Cardiac muscle cell (in vitro differentiated cells and primary cell): ENCODE results near the gene GZMA. TPM values are rescaled to one million over a fixed set of nuclear protein-coding genes. Genes with fewer than 3 reads are reported as not detected.
"Not testable (repeated sequence)": the region's sequence is repeated elsewhere in the genome, so short reads cannot be mapped to it uniquely, and the experiment has no call there.

Source experiments
- DNase-seq, 2 donors: peaks; one replicate each; pipeline versions ENCODE4 v3.0.0 to v3.0.0-alpha.2; 2010 to 2017; ENCODE audit warnings: low read depth in 1 of 2, low spot score in 1 of 2
- H3K27ac ChIP-seq: fragments of 200-600 bp; sonication (generic); 2 replicates; pipeline ENCODE4 v1.5.1; 2016
- H3K27me3 ChIP-seq: fragments of 200-600 bp; sonication (generic); 2 replicates; pipeline ENCODE4 v1.6.0; 2016; ENCODE audit warnings: control low read depth
- H3K36me3 ChIP-seq: fragments of 200-600 bp; sonication (generic); 2 replicates; pipeline ENCODE4 v1.5.1; 2016; ENCODE audit warnings: control low read depth
- H3K4me1 ChIP-seq: fragments of 200-600 bp; sonication (generic); 2 replicates; pipeline ENCODE4 v1.8.1; 2017; ENCODE audit warnings: low read depth, mild to moderate bottlenecking, mixed run types
- H3K4me3 ChIP-seq: fragments of 200-600 bp; sonication (generic); 2 replicates; pipeline ENCODE4 v1.5.1; 2016; ENCODE audit warnings: mild to moderate bottlenecking
- H3K9me3 ChIP-seq: fragments of 200-600 bp; sonication (generic); 2 replicates; pipeline ENCODE4 v1.5.1; 2017; ENCODE audit warnings: low read depth, mild to moderate bottlenecking, control low read depth
- CTCF ChIP-seq: IDR thresholded peaks from 2 replicates; pipeline ENCODE4 v1.5.1; 2012; ENCODE audit warnings: low read depth, mild to moderate bottlenecking, low read length
- polyA plus RNA-seq: library from polyadenylated mRNA; unstranded; fragments of >200 nt; fragmentation: Nextera tagmentation; extraction: Ambion mirVana; gene quantifications from 2 replicates; pipeline ENCODE4 v1.2.1, GENCODE V29; 2016
- total RNA-seq: library from RNA; depleted of rRNA; stranded (reverse); fragments of >200 nt; gene quantifications from 2 replicates; pipeline ENCODE4 v1.2.3, GENCODE V29; 2016

The GZMA gene
- total and polyA plus RNA-seq, 2 experiments from 2014 or later, result not detected

DNA sequence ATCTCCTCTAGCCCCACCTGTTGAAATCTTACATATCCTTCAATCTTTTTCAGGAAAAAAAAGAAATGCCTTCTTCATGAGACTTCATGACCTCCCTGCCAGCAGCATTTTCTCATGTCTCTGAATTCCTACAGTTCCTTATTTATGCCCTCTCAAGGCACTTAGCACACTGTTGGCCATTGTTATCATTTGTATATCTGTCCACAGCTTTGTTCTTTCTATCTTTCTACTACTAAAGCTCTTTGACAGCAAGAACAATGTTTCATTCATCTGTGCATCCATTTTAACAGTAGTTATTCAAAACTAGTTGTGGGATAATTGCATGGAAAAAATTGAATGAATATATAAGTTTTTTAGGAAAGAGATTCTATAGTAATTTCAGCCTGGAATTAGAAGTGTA lies 20.9 kb upstream of the GZMA start:
- H3K36me3 ChIP-seq, result no peaks in the 10 kb centered on the region
- DNase-seq, result no peak
- H3K27ac ChIP-seq, result no peak overlapping the region
- no peak for TF ChIP-seq CTCF
- H3K27me3 ChIP-seq, result no peaks in the 10 kb centered on the region
- no peak overlapping the region for H3K4me3 ChIP-seq
- no peaks in the 10 kb centered on the region for H3K9me3 ChIP-seq
- H3K4me1 ChIP-seq, result no peaks in the 10 kb centered on the region

DNA sequence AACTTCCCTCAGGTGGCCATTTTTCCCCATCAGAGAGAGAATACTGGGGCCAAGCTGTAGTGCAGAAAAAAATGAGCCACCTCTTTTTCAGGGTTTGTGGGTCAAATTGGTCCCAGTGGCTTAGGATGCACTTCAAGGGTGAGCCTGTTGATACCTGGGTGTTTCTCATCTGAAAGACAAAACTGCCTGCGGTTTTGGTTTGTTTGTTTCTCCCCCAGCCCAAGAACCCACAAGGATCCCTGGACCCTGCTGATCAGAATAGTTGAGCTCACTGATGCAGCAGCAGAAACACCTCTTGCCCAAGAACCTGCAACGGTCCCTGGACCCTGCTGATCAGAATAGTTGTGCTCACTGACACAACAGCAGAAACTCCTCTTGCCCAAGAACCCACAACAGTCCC lies 13.1 kb upstream of the GZMA start:
- not testable (repeated sequence) for H3K27me3 ChIP-seq, H3K4me3 ChIP-seq, H3K4me1 ChIP-seq, H3K9me3 ChIP-seq, H3K36me3 ChIP-seq, DNase-seq, H3K27ac ChIP-seq

DNA sequence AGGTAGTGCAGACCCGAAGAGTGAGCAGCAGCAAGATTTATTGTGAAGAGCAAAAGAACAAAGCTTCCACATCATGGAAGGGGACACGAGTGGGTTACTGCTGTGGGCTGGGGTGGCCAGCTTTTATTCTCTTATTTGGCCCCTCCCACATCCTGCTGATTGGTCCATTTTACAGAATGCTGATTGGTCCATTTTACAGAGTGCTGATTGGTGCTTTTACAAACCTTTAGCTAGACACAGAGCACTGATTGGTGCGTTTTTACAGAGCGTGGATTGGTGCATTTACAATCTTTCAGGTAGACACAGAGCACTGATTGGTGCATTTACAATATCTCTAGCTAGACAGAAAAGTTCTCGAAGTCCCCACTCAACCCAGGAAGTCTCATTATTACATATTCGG lies 11.4 kb upstream of the GZMA start:
- H3K27me3 ChIP-seq, H3K4me1 ChIP-seq, H3K4me3 ChIP-seq, H3K27ac ChIP-seq, H3K9me3 ChIP-seq, DNase-seq, H3K36me3 ChIP-seq: not testable (repeated sequence)

- no peak for DNase-seq
- Histone ChIP-seq H3K9me3 (no peaks in the 10 kb centered on the region), H3K36me3 (no peaks in the 10 kb centered on the region), H3K27ac (no peak overlapping the region), H3K4me3 (no peak overlapping the region), H3K4me1 (no peaks in the 10 kb centered on the region), H3K27me3 (no peaks in the 10 kb centered on the region)
- no peak for TF ChIP-seq CTCF
Observed at GRCh38 chr5:55096182-55096581, 6.3 kb upstream of the GZMA start.

DNA sequence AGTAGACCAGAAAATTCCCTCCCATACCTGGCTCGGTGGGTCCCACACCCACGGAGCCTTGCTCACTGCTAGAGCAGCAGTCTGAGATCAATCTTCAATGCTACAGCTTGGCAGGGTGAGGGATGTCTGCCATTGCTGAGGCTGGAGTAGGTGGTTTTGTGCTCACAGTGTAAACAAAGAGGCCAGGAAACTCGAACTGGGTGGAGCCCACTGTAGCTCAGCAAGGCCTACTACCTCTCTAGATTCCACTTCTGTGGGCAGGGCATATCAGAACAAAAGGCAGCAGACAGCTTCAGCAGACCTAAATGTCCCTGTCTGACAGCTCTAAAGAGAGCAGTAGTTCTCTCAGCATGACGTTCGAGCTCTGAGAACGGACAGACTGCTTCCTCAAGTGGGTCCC lies 5.6 kb upstream of the GZMA start:
- no peak for TF ChIP-seq CTCF
- Histone ChIP-seq H3K27me3 (no peaks in the 10 kb centered on the region), H3K4me3 (no peak overlapping the region), H3K36me3 (no peaks in the 10 kb centered on the region), H3K4me1 (no peaks in the 10 kb centered on the region), H3K27ac (no peak overlapping the region), H3K9me3 (no peaks in the 10 kb centered on the region)
- no peak for DNase-seq

DNA sequence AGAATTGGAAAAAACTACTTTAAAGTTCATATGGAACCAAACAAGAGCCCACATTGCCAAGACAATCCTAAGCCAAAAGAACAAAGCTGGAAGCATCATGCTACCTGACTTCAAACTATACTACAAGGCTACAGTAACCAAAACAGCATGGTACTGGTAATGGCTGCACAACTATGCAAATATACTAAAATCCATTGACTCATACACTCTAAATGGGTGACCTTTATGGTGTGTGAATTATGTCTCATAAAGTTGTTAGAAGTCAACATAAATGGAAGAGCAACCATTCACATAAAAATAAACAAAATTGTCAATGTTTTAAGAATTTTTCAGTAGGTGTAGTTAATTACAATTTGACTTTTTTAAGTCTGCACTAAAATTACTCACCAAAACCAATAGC lies 1.3 kb upstream of the GZMA start:
- not testable (repeated sequence) for H3K27ac ChIP-seq, H3K4me1 ChIP-seq, H3K9me3 ChIP-seq, DNase-seq, H3K36me3 ChIP-seq, H3K27me3 ChIP-seq, H3K4me3 ChIP-seq

DNA sequence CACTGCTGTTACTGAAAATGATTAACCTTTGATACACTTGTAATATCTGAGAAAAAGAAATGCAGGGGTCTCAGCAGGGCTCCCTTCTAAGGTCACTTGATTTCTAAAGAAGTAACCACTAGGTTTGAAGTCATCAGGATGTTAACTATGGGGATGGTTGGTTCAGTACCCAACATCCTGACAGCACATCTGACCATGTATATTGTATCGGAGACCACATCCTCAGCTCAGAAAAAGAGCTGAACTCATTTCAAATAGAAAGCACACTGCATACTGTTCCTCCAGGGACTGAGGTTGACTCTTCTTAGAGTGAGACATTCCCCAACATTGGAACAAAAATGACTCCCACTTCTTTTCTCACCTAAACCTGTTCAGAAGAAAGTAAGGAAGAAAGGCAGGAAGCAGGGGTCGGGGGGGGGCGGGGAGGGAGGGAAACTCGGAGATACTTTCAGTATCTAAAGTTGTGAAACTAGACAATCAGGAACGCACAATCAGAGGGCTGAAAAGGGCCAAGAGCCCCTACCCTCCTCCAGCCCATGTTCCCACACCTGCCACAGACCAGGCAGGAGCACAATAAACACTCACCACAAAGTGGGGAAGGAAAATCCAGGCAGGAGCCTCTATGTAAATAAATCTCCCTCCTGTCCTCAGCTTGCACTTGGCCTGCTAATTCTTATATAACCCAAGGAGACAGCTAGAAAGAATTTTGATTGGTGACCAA lies 730 bp upstream of the GZMA start:
- no peak for DNase-seq
- no peaks in the 10 kb centered on the region for H3K36me3 ChIP-seq
- no peaks in the 10 kb centered on the region for H3K4me1 ChIP-seq
- TF ChIP-seq CTCF, result no peak
- no peak overlapping the region for H3K27ac ChIP-seq
- no peak overlapping the region for H3K4me3 ChIP-seq
- H3K9me3 ChIP-seq, result no peaks in the 10 kb centered on the region
- H3K27me3 ChIP-seq, result no peaks in the 10 kb centered on the region
